CD4-positive, alpha-beta T cell treated with Interleukin-15 for 4 hours (primary cell): ENCODE measurements around the gene RASGRF1.

ENCODE experiments used
- DNase-seq: peaks from one replicate; pipeline ENCODE4 v3.0.0-alpha.2; 2020; ENCODE audit warnings: low spot score

The RASGRF1 gene

GRCh38 chr15:78955355-78955754, 135.2 kb downstream of the RASGRF1 start:
- no peak for DNase-seq

GRCh38 chr15:78951841-78952238, 138.7 kb downstream of the RASGRF1 start:
- no peak for DNase-seq

DNA sequence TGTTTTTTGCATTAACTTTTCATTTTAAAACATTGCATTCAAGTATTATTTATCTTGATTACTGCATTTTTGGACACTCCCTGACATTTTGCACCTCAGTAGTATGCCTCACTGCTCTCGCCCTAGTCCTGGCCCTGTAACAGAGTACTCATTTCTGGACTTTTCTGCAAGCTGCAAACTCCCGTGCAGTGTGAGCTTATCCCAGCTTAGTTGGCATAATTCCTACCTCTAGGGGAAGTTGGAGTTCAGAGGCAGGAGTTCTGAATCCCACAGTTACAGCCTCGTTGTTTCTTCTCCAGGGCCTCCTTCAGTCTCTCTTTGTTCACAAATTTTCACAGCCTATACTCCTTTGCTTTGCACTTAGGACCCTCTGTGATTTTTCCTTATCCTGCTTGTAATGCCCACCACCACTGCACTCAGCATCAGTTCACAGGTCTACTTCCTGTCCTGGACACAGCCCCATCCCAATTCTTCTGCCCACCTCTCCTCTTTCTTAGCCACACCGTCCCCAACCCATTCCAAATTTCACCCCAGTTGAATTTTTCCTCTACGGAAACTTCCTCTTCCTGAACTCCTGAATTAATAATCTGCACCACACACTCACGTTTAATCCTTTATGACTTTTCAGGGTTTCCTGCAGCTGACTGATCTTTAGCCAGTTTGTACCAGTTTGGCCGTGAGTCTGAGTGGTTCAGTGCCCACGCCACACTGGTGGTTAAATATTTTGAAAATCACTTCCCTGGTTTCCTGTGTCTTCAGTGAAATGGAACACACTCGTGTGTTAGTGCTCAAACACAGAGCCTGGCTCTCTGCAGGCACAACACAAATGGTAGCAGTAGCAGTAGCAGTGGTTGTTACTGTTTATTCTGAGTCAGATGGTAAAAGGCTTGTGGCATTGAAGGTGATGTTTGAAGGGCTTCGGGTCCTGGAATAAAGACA, 139.4 kb downstream of the RASGRF1 start:
- no peak for DNase-seq

DNA sequence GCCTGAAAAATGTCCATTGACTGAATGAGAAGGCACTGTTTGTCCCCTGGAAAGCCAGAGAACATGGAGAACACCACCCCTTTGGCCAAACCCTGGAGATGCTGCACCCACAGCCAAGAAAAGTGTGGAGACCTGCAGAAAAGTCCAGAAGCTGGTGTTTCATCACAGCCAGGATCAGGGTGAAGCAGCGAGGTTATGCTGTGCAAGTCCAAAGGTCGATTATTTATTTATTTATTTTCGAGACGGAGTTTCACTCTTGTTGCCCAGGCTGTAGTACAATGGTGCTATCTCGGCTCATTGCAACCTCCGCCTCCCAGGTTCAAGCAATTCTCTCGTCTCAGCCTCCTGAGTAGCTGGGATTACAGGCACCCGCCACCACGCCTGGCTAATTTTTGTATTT, 140.2 kb downstream of the RASGRF1 start:
- DNase-seq: no peak

DNA sequence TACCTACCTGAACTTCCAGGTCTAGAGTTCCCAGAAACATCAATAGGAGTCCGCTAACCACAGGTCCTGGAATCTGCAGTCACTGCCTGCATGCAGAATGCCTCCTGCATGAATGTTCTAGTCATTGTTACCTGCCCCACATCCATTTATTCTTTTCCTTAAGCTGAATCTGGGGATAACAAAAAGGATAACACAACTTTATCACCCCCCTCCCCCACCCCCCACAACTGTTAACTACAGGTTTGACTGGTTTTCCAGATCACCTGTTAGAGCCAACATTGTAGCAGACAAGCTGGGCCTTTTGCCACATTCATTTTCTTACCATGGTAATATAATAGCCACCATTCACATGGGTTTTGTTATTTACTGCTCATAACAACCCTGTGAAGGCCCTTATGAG, 141.1 kb downstream of the RASGRF1 start:
- no peak for DNase-seq

GRCh38 chr15:78947506-78947905, 143.1 kb downstream of the RASGRF1 start:
- no peak for DNase-seq

- no peak for DNase-seq
These were observed 144.1 kb downstream of the RASGRF1 start for GRCh38 chr15:78946493-78946892.

GRCh38 chr15:78944669-78945407, 145.7 kb downstream of the RASGRF1 start, which contains the start of gene CTSH:
Gene CTSH (minus strand): TSS chr15:78945046. CDS start chr15:78944981, 65 bp downstream.
- DNase-seq: peak; percentile 78

DNA sequence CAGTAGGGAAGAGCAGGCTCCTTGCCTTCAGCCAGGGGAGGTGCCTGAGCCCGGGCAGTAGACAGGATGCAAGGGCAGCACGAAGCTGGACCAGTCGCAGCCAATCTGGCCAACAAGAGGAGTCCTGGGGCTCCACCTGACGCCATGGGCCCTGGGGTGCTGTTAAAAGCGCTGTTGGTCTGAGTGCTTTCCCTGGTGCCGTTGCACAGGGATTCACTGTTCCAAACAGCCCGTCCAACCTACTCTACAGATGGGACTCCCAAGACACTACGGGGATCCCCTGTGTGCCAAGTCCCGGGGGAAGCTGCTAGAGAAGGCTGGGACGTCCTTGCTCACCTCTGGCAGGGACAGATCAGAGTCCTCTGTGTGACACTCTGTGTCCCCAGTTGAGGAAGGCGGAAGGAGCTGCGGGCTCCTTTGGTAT, 146.4 kb downstream of the RASGRF1 start:
- no peak for DNase-seq

GRCh38 chr15:78943692-78944091, 146.9 kb downstream of the RASGRF1 start:
- no peak for DNase-seq

GRCh38 chr15:78942741-78943140, 147.8 kb downstream of the RASGRF1 start:
- no peak for DNase-seq

GRCh38 chr15:78938658-78939488, 151.7 kb downstream of the RASGRF1 start:
- DNase-seq: peak; percentile 58

DNA sequence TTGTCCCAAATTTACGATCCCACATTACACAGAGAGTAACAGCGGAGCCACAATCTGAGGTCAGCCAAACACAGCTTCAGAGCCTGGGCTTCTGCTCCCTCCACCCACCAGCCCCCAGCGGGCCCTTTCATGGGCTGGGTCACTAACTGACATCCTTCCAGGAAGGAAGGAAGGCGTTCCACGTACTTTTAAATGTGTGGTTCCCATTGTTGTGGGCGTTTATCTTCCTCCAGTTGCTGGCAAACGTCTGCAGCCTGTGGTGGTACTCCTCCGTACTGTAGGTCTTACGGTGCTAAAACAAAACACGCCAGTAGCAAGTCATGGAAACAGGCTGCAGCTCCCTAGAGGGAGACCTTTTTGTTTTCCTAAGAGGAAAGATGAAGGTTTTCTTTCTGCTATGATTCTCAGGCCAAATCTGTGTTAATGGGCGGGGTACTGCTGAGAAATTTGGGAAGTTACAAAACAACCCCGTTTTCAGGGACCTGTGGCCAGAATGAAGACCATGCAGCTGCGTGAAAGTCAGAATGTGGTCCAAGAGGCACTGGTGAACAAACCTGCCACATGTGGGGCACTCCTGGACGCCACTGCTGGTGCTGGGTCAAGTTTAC, 153.3 kb downstream of the RASGRF1 start:
- DNase-seq: peak; percentile 26

DNA sequence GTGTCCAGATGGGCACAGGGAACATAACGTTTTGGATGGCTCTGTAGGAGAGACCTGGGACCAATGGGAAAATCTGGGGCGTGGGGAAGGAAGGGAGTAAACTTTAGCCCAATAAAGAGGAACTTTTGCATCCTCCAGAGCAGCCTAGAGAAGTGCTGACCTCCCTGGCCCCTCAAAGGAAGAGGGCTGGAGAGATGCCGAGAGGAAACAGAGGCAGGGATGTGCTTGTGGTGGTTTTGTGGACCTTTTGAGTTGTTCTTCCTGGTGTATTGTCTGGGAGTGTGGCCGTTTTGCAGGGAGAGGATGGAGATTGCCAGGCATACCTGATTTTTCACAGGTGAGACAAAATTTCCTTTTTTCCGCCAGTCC, 155.9 kb downstream of the RASGRF1 start:
- no peak for DNase-seq

GRCh38 chr15:78933823-78934654, 156.5 kb downstream of the RASGRF1 start:
- DNase-seq: no peak

GRCh38 chr15:78933187-78933822, 157.3 kb downstream of the RASGRF1 start:
- no peak for DNase-seq

- DNase-seq: no peak
These were observed 158.2 kb downstream of the RASGRF1 start for GRCh38 chr15:78932258-78932808.

GRCh38 chr15:78931439-78932257, 158.9 kb downstream of the RASGRF1 start:
- no peak for DNase-seq
